Glutamatergic neuron (in vitro differentiated cells): ENCODE measurements around the gene RAPGEF5. TPM values are rescaled to one million over a fixed set of nuclear protein-coding genes. Genes with fewer than 3 reads are reported as not detected.

Experiments used
- DNase-seq: peaks from one replicate; pipeline ENCODE4 v3.0.0; 2022
- H3K27ac Mint-ChIP-seq: one replicate; pipeline ENCODE4 v1.8.0; 2020; ENCODE audit warnings: mild to moderate bottlenecking, mixed read lengths, inconsistent platforms; ENCODE audit not compliant: unreplicated experiment
- H3K27me3 Mint-ChIP-seq: one replicate; pipeline ENCODE4 v1.8.0; 2020; ENCODE audit warnings: mild to moderate bottlenecking, moderate library complexity, mixed read lengths, inconsistent platforms; ENCODE audit not compliant: unreplicated experiment
- H3K36me3 Mint-ChIP-seq: one replicate; pipeline ENCODE4 v1.8.0; 2020; ENCODE audit warnings: mild to moderate bottlenecking, mixed read lengths, inconsistent platforms; ENCODE audit not compliant: unreplicated experiment
- H3K4me1 Mint-ChIP-seq: one replicate; pipeline ENCODE4 v1.8.0; 2020; ENCODE audit warnings: mild to moderate bottlenecking, low read depth, mixed read lengths, inconsistent platforms; ENCODE audit not compliant: unreplicated experiment
- H3K4me3 Mint-ChIP-seq: one replicate; pipeline ENCODE4 v1.8.0; 2020; ENCODE audit warnings: mild to moderate bottlenecking, mixed read lengths, inconsistent platforms; ENCODE audit not compliant: unreplicated experiment
- H3K9me3 Mint-ChIP-seq: one replicate; pipeline ENCODE4 v1.8.0; 2020; ENCODE audit warnings: mild to moderate bottlenecking, moderate library complexity, mixed read lengths, inconsistent platforms; ENCODE audit not compliant: unreplicated experiment
- CTCF ChIP-seq: fragments of 200-600 bp; sonication (generic); IDR thresholded peaks from one replicate; pipeline ENCODE4 v1.5.0; 2021; ENCODE audit not compliant: partially characterized antibody, unreplicated experiment
- total RNA-seq: library from RNA; stranded (reverse); fragmentation: NEBNext Ultra II Directional; extraction: Animal tissue kit (Norgen Biotek cat#: 25700); gene quantifications from one replicate; pipeline ENCODE4 v1.2.1, GENCODE V29; 2021; ENCODE audit not compliant: unreplicated experiment

Gene RAPGEF5
- total RNA-seq, 1 donor from 2014 or later = 169 TPM

- Mint-ChIP-seq H3K4me1 (peaks cover 50% of the 10 kb centered on the region), H3K9me3 (no peaks in the 10 kb centered on the region), H3K4me3 (no peak overlapping the region), H3K27ac (no peak overlapping the region), H3K27me3 (peaks cover 1% of the 10 kb centered on the region), H3K36me3 (peaks cover 10% of the 10 kb centered on the region)
- no peak for TF ChIP-seq CTCF
- no peak for DNase-seq
Measured at GRCh38 chr7:22178735-22179134, 178.2 kb downstream of the RAPGEF5 start.

GRCh38 chr7:22176791-22177412, 180.1 kb downstream of the RAPGEF5 start:
- no peak overlapping the region for H3K27ac Mint-ChIP-seq
- peaks cover 46% of the 10 kb centered on the region for H3K4me1 Mint-ChIP-seq
- no peak overlapping the region for H3K4me3 Mint-ChIP-seq
- no peak for TF ChIP-seq CTCF
- peaks cover 1% of the 10 kb centered on the region for H3K27me3 Mint-ChIP-seq
- no peak for DNase-seq
- peaks cover 10% of the 10 kb centered on the region for H3K36me3 Mint-ChIP-seq
- H3K9me3 Mint-ChIP-seq = no peaks in the 10 kb centered on the region

- Mint-ChIP-seq H3K27ac (peak overlapping the region; percentile 31), H3K4me1 (peaks cover 35% of the 10 kb centered on the region), H3K9me3 (no peaks in the 10 kb centered on the region), H3K36me3 (peaks cover 2% of the 10 kb centered on the region), H3K4me3 (peak overlapping the region; percentile 12), H3K27me3 (peaks cover 1% of the 10 kb centered on the region)
- DNase-seq = no peak
- TF ChIP-seq CTCF = no peak
Measured at GRCh38 chr7:22174574-22174953, 182.4 kb downstream of the RAPGEF5 start.

GRCh38 chr7:22173685-22174573, 183.0 kb downstream of the RAPGEF5 start:
- H3K4me3 Mint-ChIP-seq = peak overlapping the region; percentile 32
- peak overlapping the region; percentile 11 for H3K27ac Mint-ChIP-seq
- no peak for DNase-seq
- H3K9me3 Mint-ChIP-seq = no peaks in the 10 kb centered on the region
- peaks cover 1% of the 10 kb centered on the region for H3K27me3 Mint-ChIP-seq
- H3K4me1 Mint-ChIP-seq = peaks cover 36% of the 10 kb centered on the region
- H3K36me3 Mint-ChIP-seq = no peaks in the 10 kb centered on the region
- no peak for TF ChIP-seq CTCF

- H3K36me3 Mint-ChIP-seq = no peaks in the 10 kb centered on the region
- H3K27ac Mint-ChIP-seq = no peak overlapping the region
- no peak overlapping the region for H3K4me3 Mint-ChIP-seq
- no peak for TF ChIP-seq CTCF
- H3K9me3 Mint-ChIP-seq = no peaks in the 10 kb centered on the region
- no peak for DNase-seq
- peaks cover 24% of the 10 kb centered on the region for H3K4me1 Mint-ChIP-seq
- peaks cover 2% of the 10 kb centered on the region for H3K27me3 Mint-ChIP-seq
Measured at GRCh38 chr7:22168129-22168634, 188.8 kb downstream of the RAPGEF5 start.
